ENCODE results near the gene SERINC2.
A peak's percentile ranks its signal among the peaks of the same experiment; 100 is the strongest.
"Not testable (repeated sequence)": the region's sequence is repeated elsewhere in the genome, so short reads cannot be mapped to it uniquely, and the experiment has no call there.

SERINC2 gene

DNA sequence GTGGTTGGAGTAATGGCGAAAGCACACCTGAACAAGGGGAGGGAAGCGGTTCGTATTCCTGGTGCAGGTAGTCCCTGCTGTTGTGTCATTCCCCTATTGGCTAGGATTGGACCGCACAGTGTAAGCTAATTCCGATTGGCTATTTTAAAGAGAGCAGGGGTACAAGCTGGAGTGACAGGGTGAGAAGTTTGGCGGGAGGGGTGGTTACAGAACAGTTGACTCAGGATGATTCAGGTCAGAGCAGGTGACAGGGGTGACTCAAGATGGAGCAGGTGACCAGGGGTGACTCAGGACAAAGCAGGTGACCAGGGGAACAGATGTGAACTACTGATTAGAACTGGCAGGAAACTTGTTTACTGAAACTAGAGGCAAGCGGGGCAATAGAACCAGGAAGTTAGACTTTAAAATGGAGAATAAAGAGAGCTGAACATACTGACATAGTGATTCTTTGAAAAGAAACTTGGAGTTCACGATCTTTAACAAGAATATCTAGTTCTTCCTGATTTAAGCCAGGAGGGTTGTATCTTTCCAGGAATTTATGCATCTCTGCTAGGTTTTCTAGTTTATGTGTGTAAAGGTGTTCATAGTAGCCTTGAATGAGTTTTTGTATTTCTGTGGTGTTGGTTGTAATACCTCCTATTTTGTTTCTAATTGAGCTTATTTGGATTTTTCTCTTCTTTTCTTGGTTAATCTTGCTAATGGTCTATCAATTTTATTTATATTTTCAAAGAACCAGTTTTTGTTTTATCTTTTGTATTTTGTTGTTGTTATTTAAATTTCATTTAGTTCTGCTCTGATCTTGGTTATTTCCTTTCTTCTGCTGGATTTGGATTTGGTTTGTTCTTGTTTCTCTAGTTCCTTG, 58.7 kb downstream of the SERINC2 start:
- not testable (repeated sequence) for DNase-seq (ENCODE audit: low spot score)

DNA sequence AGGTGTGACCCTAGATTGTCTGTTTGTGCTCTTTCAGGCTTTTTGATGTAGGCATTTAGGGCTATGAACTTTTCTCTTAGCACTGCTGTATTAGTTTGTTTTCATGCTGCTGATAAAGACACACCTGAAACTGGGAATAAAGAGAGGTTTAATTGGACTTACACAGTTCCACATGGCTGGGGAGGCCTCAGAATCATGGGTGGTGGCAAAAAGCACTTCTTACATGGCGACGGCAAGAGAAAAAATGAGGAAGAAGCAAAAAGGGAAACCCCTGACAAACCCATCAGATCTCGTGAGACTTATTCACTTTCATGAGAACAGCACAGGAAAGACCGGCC, 59.3 kb downstream of the SERINC2 start:
- not testable (repeated sequence) for DNase-seq (ENCODE audit: low spot score)

- not testable (repeated sequence) for DNase-seq (ENCODE audit: low spot score)
Measured at GRCh38 chr1:31472673-31473072, 59.7 kb downstream of the SERINC2 start.

DNA sequence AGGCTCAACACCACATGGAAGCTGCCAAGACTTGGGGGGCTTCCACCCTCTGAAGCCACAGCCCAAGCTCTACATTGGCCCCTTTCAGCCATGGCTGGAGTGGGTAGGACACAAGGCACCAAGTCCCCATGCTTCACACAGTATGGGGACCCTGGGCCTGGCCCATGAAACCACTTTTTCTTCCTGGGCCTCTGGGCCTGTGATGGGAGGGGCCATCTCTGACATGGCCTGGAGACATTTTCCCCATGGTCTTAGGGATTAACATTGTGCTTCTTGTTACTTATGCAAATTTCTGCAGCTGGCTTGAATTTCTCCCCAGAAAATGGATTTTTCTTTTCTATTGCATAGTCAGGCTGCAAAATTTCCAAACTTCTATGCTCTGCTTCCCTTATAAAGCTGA, 60.5 kb downstream of the SERINC2 start:
- not testable (repeated sequence) for DNase-seq (ENCODE audit: low spot score)

- DNase-seq (ENCODE audit: low spot score): not testable (repeated sequence)
Measured at GRCh38 chr1:31474567-31474966, 61.6 kb downstream of the SERINC2 start.

DNA sequence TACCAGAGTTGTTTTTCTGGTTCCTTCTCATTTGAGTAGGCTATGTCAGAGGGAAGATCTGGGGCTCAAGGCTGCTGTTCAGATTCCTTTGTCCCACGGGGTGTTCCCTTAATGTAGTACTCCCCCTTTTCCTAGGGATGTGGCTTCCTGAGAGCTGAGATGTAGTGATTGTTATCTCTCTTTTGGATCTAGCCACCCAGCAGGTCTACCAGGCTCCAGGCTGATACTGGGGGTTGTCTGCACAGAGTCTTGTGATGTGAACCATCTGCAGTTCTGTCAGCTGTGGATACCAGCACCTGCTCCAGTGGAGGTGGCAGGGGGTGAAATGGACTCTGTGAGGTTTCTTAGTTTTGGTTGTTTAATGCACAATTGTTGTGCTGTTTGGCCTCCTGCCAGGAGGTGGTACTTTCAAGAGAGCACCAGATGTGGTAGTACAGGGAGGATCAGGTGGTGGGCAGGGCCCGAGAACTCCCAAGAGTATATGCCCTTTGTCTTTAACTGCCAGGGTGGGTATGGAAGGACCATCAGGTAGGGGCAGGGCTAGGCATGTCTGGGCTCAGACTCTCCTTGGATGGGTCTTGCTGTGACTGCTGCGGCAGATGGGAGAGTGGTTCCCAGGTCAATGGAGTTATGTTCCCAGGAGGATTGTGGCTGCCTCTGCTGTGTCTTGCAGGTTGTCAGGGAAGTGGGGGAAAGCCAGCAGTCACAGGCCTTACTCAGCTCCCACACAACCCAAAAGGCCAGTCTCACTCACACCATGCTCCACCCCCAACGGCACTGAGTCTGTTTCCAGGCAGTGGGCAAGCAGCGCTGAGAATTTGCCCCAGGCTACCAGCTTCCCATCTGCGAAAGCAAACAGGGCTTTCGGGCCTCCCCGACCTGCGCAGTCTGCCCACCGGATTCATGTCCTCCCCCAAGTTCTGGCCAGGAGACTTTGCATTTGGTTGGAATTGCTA, 64.2 kb downstream of the SERINC2 start:
- DNase-seq (ENCODE audit: low spot score): no peak

DNA sequence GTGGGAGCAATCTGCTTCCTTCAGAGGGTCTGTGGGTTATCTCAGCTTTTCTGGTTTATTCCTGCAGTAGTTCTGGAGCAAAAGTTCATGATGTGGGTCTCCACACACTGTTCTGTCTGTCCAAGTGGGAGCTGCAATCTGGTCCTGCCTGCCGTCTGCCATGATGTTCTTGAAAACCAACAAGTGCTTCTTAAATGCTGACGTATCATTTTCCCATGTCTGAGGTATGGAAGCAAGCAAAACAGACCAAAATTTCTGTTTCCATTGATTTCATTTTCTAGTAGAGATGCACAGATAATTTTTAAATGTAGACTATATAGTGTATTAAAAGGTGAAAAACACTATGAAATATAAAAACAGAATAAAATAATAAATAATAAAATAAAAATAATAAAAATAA, 65.2 kb downstream of the SERINC2 start:
- DNase-seq (ENCODE audit: low spot score): no peak

DNA sequence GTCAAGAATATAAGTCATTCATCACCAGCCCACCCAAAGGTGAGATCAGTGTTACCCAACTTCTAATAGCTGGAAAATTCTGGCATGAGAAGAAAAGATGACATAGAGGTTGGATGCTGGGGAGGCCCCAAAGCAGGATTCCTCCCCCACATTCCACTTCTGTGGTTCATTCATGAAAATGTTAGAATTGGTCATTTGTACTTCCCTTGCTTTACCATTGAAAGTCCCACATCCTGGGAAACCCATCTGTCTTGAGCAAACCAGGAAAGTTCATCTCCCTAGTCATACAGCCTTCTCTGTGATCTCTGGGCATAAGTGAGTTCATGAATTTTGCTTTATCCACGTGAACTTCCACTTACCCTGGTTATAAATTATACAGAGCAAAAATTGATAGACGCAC, 66.8 kb downstream of the SERINC2 start:
- DNase-seq (ENCODE audit: low spot score): no peak

GRCh38 chr1:31480426-31480825, 67.4 kb downstream of the SERINC2 start:
- DNase-seq (ENCODE audit: low spot score): not testable (repeated sequence)

DNA sequence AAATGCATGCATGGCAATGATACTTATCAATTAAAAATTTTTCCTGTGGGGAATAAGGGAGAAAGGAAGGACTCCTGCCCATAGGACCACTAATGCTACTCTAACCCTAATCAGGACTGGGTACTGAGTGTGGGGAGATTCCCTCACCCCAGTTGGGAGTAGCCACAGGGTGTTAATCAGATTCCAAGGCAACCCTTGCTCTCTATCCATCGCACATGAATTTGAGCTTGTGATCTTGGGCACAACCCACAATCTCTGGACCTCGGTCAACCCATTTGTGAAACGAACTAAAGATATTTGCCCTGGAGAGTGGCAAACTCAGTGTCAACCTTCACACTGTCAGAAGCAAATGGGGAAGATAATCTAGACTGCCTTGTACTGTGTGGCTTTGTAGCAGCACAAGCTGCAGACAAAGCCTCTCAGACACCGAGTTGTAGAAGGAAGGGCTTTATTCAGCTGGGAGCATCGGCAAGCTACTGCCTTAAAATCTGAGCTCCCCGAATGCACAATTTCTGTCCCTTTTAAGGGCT, 69.5 kb downstream of the SERINC2 start:
- no peak for DNase-seq (ENCODE audit: low spot score)

DNA sequence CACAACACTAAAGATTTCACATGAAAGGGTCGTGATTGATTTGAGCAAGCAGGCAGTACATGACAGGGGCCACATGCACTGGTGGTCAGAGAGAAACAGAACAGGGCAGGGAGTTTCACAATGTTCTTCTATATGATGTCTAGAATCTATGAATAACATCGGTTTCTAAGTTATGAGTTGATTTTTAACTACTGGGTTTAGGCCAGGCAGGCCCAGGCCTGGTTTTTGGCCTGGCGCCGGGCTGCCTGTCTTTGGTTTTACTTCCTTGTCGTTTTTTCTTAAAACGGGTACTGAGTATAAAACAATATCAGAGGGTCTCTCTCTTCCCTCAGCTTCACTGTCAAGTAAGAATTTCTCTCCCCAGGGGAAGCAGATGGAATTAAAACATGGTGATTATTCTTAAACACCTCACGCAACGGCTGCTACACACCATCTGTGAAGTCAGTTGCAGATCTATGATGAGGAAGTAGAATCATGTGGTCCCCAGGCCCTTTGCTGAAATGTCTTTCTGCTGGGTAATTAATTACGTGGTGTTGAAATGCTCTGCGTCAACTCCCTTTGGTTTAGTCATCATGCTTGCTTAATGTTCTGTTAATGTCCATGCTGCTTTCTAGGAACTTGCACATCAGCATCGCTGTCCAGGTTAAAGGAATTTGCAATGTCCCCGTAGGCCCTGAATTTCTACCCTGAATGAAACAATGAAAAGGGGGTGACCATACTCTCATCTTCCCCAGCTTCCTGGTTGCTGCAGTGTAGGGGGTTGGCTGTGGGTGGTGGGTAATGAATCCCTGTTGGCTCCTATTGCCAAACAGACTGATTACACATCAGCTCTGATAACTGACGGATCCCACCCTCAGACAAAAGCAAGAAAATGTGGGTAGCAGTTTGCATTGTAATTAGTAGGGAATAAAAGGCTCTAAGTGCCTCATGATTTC, 70.3 kb downstream of the SERINC2 start:
- peak; percentile 79 for DNase-seq (ENCODE audit: low spot score)
